Measurements from ENCODE around the gene NTSR1.

DNA sequence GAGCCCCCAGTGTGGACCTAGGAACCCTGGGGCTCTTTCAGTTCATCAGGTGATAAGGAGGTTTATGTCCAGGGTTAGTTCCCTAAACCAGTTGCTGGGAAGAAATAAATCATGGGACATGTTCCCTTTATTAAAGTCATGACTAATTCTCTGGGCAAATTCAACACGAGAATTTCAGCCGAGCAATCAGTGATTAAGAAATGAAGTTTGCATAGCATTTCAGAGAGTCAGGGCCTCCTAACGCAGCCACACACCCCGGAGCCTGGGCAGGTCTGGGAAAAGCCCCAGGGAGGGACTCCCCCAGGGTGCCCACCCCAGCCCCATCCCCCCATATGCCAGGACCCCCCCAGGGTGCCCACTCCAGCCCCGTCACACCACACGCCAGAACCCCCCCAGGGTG lies 46.2 kb upstream of the NTSR1 start:
- TF ChIP-seq, protein P1, sequence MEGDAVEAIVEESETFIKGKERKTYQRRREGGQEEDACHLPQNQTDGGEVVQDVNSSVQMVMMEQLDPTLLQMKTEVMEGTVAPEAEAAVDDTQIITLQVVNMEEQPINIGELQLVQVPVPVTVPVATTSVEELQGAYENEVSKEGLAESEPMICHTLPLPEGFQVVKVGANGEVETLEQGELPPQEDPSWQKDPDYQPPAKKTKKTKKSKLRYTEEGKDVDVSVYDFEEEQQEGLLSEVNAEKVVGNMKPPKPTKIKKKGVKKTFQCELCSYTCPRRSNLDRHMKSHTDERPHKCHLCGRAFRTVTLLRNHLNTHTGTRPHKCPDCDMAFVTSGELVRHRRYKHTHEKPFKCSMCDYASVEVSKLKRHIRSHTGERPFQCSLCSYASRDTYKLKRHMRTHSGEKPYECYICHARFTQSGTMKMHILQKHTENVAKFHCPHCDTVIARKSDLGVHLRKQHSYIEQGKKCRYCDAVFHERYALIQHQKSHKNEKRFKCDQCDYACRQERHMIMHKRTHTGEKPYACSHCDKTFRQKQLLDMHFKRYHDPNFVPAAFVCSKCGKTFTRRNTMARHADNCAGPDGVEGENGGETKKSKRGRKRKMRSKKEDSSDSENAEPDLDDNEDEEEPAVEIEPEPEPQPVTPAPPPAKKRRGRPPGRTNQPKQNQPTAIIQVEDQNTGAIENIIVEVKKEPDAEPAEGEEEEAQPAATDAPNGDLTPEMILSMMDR (IDR thresholded peaks at IDR 0.05; ENCODE audit: poor library complexity, severe bottlenecking): no peak
- no peak for TF ChIP-seq POLR2AphosphoS5 (IDR thresholded peaks at IDR 0.05)

Data from neural cell (in vitro differentiated cells).